Mesothelial cell of epicardium (in vitro differentiated cells): ENCODE data around the gene CAMTA1. TPM values are rescaled to one million over a fixed set of nuclear protein-coding genes. Genes with fewer than 3 reads are reported as not detected.

Source experiments
- DNase-seq, 2 experiments: peaks; one replicate each; pipeline ENCODE4 v3.0.0; 2021; ENCODE audit warnings: low spot score in 2 of 2; ENCODE audit not compliant: unreplicated experiment in 2 of 2
- H3K27ac Mint-ChIP-seq: 2 replicates; pipeline ENCODE4 v1.8.0; 2021; ENCODE audit warnings: mixed read lengths
- H3K27me3 Mint-ChIP-seq: 2 replicates; pipeline ENCODE4 v1.8.0; 2021; ENCODE audit warnings: low read depth, mixed read lengths
- H3K36me3 Mint-ChIP-seq: 2 replicates; pipeline ENCODE4 v1.8.0; 2021; ENCODE audit warnings: mixed read lengths
- H3K4me1 Mint-ChIP-seq: 2 replicates; pipeline ENCODE4 v1.8.0; 2021; ENCODE audit warnings: mixed read lengths
- H3K4me3 Mint-ChIP-seq: 2 replicates; pipeline ENCODE4 v1.8.0; 2021; ENCODE audit warnings: mild to moderate bottlenecking, moderate library complexity, mixed read lengths
- H3K9me3 Mint-ChIP-seq: 2 replicates; pipeline ENCODE4 v1.8.0; 2021; ENCODE audit warnings: mixed read lengths
- total RNA-seq: library from RNA; stranded (reverse); gene quantifications from 3 replicates; pipeline ENCODE4 v1.2.1, GENCODE V29; 2021
- TF ChIP-seq, protein P1 (sequence below): fragments of 200-600 bp; sonication (generic); IDR thresholded peaks from one replicate; pipeline ENCODE4 v1.5.0; 2021; ENCODE audit warnings: antibody characterized with exemption; ENCODE audit not compliant: unreplicated experiment

The CAMTA1 gene
- total RNA-seq, 1 donor from 2014 or later = 70.4 TPM

DNA sequence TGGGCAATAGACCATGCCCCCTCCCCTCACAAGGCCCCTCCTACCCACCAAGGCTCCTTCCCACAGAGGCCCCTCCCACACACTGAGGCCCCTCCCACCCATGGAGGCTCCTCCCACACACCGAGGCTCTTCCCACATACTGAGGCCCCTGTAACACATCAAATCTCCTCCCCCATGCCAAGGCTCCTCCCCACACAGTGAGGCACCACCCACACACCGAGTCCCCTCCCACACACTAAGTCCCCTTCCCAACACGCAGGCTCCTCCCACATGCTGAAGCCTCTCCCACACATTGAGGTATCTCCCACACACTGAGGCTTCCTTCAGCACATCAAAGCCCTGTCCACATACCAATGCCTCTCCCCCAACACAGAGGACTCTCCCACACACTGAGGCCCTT lies 391.8 kb downstream of the CAMTA1 start:
- Mint-ChIP-seq H3K4me3 (no peak overlapping the region), H3K9me3 (peaks cover 22% of the 10 kb centered on the region), H3K27ac (no peak overlapping the region), H3K36me3 (no peaks in the 10 kb centered on the region), H3K27me3 (peaks cover 29% of the 10 kb centered on the region), H3K4me1 (no peaks in the 10 kb centered on the region)
- TF ChIP-seq, protein P1, sequence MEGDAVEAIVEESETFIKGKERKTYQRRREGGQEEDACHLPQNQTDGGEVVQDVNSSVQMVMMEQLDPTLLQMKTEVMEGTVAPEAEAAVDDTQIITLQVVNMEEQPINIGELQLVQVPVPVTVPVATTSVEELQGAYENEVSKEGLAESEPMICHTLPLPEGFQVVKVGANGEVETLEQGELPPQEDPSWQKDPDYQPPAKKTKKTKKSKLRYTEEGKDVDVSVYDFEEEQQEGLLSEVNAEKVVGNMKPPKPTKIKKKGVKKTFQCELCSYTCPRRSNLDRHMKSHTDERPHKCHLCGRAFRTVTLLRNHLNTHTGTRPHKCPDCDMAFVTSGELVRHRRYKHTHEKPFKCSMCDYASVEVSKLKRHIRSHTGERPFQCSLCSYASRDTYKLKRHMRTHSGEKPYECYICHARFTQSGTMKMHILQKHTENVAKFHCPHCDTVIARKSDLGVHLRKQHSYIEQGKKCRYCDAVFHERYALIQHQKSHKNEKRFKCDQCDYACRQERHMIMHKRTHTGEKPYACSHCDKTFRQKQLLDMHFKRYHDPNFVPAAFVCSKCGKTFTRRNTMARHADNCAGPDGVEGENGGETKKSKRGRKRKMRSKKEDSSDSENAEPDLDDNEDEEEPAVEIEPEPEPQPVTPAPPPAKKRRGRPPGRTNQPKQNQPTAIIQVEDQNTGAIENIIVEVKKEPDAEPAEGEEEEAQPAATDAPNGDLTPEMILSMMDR = no peak
- DNase-seq = no peak

DNA sequence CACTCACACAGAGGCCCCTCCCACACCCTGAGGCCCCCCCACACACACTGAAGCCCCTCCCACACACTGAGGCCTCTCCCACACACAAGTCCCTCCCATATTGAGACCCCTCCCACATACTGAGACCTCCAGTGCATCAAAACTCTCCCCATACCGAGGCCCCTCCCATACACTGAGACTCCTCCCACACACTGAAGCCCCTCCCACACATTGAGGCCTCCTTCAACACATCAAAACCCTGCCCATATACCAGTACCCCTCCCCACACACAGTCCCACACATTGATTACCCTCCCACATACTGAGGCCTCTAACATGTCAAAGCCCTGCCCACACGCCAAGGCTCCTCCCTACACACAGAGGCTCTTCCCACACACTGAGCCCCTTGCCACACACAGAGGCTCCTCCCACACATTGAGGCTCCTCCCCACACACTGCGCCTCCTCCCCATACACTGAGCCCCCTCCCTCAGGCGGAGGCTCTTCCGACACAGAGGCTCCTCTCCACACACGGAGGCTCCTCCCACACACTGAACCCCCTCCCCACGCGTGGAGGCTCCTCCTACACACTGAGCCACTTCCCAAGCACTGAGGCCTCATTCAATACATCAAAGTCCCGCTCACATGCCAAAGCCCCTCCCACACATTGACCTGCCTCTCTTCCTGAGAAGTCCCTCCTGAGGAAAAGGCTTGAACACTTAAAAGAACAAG lies 392.3 kb downstream of the CAMTA1 start:
- H3K9me3 Mint-ChIP-seq = peaks cover 26% of the 10 kb centered on the region
- H3K27me3 Mint-ChIP-seq = peaks cover 27% of the 10 kb centered on the region
- H3K4me1 Mint-ChIP-seq = no peaks in the 10 kb centered on the region

DNA sequence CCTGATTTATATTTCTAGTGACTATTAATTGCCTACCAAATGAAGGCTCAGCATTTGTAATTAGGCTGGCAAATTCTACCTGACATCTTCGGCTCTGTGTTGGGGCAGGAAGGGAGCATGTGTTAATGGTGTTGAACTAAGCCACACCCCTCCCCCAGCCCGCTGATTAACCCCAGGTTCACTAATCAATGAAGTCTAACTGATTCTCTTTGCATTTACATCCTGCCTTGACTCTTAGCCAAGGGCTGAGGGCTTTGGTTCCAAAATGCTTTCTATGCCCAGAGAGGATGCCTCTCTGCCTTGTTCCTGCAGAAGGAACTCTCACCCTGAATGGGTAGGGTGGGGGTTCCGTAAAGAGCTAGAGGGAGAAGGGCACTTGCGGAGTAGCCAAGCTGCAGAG lies 393.1 kb downstream of the CAMTA1 start:
- no peaks in the 10 kb centered on the region for H3K4me1 Mint-ChIP-seq
- no peak for DNase-seq
- H3K27me3 Mint-ChIP-seq = peaks cover 23% of the 10 kb centered on the region
- H3K36me3 Mint-ChIP-seq = no peaks in the 10 kb centered on the region
- H3K4me3 Mint-ChIP-seq = no peak overlapping the region
- TF ChIP-seq, protein P1 = no peak
- no peak overlapping the region for H3K27ac Mint-ChIP-seq
- peaks cover 30% of the 10 kb centered on the region for H3K9me3 Mint-ChIP-seq

More for the DNA sequence above, 392.3 kb downstream of the CAMTA1 start:
- Mint-ChIP-seq H3K4me3 (no peak overlapping the region), H3K27ac (no peak overlapping the region), H3K36me3 (no peaks in the 10 kb centered on the region)
- DNase-seq = no peak
- TF ChIP-seq, protein P1 = no peak

DNA sequence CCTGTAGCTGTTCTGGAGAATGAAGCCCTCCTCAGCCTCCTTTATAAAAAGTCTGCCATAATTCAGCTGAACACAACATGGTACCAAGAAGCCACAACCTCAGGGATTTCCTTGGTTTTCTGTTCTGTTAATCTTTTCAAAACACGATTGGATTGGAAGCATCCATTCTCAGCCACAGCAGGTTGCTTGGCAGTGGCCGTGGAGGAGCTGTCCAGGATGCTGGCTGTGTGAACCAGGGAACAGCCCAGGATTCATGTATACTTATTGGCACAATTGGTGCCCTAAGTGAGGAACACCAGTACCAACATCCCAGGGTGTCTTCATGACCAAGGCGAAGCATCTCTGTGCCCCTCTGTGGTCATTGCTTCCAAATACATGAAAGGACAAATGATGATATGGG lies 393.5 kb downstream of the CAMTA1 start:
- TF ChIP-seq, protein P1 = no peak
- H3K4me3 Mint-ChIP-seq = no peak overlapping the region

DNA sequence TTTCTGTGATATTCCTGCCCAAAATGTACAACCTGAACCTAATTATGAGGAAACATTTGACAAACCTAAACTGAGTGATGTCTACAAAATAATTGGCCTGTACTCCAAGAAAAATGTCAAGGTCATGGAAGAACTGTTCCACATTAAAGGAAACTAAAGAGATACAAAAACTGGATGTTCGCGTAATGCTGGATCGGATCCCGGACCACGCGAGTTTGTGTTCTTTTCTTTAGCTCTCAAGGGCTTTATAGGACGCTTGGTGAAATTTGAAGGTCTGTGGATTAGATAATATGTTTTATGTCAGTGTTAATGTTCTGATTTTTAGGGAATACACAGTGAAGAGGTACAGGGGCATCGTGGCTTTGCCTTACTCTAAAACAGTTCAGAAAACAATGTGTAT lies 400.5 kb downstream of the CAMTA1 start:
- Mint-ChIP-seq H3K4me3 (no peak overlapping the region), H3K4me1 (no peaks in the 10 kb centered on the region), H3K27me3 (peaks cover 64% of the 10 kb centered on the region), H3K9me3 (peaks cover 15% of the 10 kb centered on the region), H3K27ac (no peak overlapping the region), H3K36me3 (no peaks in the 10 kb centered on the region)
- no peak for DNase-seq
- TF ChIP-seq, protein P1 = no peak

More for the DNA sequence above, 393.5 kb downstream of the CAMTA1 start:
- Mint-ChIP-seq H3K27me3 (peaks cover 27% of the 10 kb centered on the region), H3K36me3 (no peaks in the 10 kb centered on the region), H3K9me3 (peaks cover 30% of the 10 kb centered on the region), H3K27ac (no peak overlapping the region), H3K4me1 (no peaks in the 10 kb centered on the region)
- no peak for DNase-seq
